OCI-M2 (cell line): ENCODE results near the gene AMER3.

Experiments used
- DNase-seq: peaks from one replicate; lab custom pipeline; 2025; ENCODE audit not compliant: unreplicated experiment; lab: John Stamatoyannopoulos, UW

AMER3 gene

GRCh38 chr2:130754811-130755210 is 529 bp upstream of the AMER3 start:
- DNase-seq: no peak

GRCh38 chr2:130756053-130756873 is 923 bp downstream of the AMER3 start:
- DNase-seq: no peak

GRCh38 chr2:130756874-130757668 is 1.7 kb downstream of the AMER3 start:
- no peak for DNase-seq

DNA sequence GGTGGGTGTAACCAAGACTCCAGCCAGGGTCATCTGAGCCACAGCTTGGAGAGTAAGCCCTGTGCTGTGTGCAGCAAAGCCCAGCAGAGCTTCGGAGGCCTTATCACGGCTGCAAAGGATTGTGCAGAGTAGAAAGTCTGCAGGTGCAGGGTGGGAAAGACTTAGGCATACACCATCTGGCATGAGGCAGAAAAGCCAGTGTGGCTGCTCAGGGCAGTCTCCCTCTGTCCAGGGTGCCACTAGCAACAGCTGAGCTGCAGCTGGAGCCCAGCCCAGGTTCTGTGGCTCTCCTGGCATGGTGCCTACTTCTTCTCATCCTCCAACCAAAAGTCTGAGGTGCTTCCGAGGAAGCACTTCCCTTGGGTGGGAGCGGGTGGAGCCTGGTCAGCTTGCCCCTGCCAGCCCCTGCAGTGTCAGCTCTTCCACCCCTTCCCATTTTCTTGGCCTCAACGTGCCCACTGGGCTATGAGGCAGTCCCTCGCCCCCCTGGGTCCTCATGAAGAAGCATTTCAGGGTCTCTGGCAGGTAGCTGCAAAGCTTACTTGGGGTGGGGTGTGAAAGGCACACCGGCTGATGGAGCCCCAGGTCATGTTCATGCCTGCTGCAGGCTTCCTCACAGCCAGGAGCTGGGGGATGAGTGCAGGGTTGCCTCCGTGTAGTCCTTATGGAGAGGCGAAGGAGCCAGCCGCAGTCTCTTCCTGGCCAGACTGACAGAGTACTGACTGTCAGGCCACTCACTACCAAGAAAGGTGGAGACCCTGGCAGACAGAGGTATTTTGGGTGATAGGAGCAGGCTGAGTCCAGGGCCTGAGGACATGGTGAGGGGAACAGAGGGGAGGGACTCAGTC is 4.8 kb downstream of the AMER3 start:
- DNase-seq: no peak

DNA sequence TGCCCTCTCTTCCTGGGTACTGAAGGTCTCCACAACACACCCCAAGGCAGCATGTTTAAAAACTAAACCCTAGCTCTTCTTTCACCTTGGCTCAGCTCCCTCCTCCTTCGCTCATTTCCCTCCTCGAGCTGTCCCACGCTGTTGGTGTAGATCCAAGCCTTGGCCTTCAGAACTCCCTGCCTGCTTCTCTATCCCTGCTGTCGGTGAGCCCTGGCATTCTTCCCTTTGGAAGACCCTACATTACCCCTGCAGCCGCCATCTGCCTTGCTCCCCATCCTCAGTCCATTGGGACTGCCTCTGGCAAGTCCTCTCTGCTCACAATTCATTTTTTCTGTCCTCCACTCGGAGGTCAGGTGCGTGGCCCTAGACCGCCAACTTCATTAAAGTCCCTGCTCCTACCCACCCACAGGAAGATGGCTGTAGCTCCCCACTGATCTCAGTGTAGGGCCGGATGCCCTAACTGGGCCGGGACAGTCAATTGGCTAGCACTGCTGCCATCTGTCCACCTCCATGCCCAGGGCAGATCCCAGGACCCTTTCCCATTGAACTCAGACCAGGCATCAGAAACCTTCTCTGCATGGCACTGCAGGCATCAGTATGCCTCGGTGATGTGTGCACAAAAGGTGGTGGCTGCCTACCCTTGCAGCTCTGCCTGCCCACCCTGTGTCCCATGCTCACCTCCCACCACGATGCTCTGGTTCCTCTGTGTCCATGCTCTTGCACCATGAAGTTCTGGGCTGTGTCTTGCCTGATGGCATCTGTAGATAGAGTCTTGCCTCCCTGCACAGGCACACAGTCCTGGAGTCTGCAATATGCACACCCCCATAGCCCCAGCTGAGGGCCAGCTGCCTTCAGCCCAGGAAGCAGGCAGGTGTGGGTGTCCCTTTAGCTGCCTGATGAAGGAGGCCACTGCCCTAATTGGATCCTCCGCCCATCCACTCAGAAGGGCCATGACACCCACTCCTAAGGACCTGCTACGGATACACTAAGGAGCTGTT is 5.7 kb downstream of the AMER3 start:
- DNase-seq: no peak

GRCh38 chr2:130762031-130762909 is 6.9 kb downstream of the AMER3 start:
- no peak for DNase-seq

- DNase-seq: no peak
These were observed 7.6 kb downstream of the AMER3 start for GRCh38 chr2:130762910-130763385.

DNA sequence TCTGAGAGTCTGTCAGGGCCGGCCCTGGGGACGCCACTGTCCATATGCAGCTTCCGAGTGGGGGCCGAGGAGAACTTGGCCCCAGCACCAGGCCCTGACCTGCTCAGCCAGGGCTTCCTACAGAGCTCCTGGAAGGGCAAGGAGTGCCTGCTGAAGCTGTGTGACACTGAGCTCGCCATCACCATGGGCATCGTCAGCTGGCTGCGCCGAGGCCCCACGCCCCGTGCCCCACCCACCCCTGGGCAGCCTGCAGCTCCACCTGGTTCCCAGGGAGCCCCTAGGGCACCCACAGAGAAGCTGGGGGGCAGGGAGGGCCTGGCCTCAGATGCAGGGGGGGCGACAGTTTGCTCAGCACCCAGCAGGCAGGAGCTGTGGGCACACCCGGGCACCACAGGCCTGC is 8.1 kb downstream of the AMER3 start:
- DNase-seq: no peak

DNA sequence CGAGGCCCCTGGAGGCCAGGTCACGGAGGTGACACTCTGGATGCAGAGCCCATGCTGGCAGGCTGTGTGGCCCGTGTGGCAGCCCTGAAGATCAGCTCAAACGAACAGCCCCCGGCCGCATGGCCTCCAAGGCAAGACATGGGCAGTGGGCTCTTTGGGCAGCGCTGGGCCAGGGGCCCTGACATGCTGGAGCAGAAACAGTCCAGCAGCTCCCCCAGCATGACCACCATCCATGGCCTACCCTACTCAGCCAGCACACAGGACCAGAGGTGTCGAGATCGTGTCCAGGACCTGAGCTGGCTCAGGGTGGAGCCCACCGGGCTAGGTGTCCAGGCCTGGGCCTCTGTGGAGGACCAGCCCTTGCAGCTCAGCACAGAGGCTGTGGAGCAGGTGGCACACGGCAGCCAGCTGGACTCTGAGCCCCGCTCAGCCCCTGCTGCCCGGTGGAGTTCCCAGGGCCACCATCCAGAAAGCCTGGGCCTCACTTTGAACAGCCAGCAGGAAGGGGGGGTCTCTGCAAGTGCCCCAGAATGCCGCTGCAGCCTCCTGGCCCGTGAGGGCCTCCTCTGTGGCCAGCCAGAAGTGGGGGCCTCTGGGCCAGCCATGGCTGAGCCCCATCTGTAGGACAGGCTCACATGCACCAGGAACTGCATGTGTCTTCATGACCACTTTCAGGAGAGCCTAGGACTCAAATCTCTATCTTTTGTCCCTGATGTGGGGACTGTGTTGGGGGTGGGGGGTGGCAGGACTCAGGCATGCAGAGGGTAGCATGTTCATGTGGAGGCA is 8.9 kb downstream of the AMER3 start:
- DNase-seq: no peak

DNA sequence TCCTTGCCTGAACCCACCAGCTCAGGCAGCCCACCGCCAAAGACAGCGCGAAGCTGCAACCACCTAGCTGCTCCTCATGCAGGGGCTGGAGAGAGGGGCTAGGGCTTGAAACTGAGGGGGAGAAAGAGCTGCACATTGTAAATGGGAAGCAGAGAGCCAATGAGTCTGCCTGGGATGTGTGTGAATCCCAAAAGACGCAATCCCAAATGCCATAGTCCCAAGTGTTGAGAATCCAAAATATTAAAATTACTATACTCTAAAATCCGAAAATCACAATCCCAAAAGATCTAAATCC is 9.4 kb downstream of the AMER3 start:
- DNase-seq: no peak

DNA sequence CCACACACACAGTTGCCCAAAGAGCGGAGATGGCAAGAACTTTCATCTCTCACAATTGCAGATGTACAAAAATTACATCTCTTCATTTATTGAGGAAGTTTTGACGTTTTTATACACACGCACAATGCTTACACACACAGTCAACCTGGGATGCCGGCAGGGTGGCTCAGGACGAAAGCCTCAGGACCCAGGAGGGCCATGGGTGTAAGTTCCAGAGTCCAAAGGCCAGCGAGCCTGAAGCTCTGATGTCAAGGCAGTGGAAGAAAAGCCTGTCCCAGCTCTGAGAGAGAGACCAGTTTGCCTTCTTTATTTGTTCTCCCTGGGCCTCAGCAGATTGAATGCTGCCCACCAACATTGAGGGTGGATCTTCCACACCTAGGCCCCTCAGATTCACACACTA is 10.1 kb downstream of the AMER3 start:
- no peak for DNase-seq

DNA sequence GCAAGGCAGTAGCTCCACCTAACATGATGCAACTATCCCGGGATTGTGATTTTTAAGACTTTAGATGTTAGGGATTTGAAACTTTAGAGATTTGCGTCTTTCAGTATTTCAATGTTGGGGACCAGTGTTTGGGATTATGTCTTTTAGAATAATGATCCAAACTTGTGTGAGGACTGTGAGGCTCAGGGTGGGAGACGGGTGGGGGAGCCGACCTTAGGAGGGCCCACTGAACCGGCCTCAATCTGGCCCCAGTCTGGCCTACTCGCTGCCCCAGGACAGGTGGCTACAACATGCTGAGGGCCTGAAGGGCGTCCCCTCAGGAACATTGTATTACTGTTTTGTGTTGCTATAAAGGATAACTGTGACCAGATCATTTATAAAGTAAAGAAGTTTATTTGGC is 10.7 kb downstream of the AMER3 start:
- no peak for DNase-seq

DNA sequence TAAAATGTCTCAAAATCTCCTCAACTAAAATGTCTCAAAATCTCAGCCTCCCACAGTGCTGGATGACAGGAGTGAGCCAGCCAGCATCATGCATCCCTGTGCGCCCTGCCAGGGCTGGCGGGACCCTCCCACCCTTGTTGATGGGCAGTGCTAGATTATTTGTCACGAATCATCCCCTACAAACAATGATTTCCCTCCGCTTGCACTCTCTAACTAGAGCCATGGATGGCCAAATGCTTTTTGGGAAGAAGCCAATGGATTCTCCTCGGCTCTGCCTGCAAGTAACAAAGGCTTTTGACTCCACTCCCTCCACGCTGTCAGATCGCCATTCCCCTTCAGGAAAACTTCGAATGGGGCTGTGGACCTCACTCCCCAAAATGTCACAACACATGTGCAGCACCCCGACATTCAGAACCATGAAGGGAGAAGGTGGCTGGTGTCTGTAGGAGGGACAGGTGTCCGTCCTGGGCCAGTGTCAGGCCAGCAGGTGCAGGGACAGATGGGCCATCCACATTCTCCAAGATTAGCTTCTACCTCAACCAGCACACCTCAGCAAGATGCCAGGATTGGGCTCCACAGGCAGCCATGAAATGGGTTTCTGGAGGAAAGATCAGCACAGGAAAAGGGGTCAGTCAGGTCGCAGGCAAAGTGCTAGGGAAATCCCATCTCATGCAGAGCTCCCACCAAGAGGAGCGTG is 11.5 kb downstream of the AMER3 start:
- no peak for DNase-seq

DNA sequence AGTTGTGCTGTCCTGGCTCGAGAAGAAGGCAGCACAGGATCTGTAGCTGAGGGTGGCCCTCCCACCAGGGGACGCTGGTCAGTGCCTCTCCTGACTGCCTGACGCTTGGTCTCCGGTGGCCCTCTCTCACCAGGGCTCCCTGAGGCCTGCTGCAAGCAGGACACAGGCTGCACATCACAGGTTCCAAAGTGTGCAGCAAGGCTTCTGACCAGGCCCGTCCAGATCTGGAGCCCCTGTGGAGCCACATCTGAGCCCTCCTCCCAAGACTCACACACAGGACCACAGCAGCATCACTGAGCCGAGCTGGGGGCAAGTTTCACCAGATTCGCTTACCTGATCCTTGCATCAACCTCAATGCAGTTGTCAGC is 12.1 kb downstream of the AMER3 start:
- DNase-seq: no peak

- DNase-seq: no peak
These were observed 13.0 kb downstream of the AMER3 start for GRCh38 chr2:130768191-130768855.

GRCh38 chr2:130769343-130769907 is 14.1 kb downstream of the AMER3 start:
- DNase-seq: no peak

- DNase-seq: no peak
These were observed 21.2 kb downstream of the AMER3 start for GRCh38 chr2:130776550-130776949.
